Right lobe of liver (tissue), 4 donors: Measurements from ENCODE around the gene KEL.

ENCODE experiments used
- POLR2A ChIP-seq: fragments of 450-650 bp; IDR thresholded peaks from one replicate; pipeline ENCODE4 v1.6.1; 2017; ENCODE audit warnings: antibody characterized with exemption, mild to moderate bottlenecking
- TF ChIP-seq, protein P1 (sequence below), 4 donors: fragments of 200-600 bp in 3 of 4; fragments of 450-650 bp in 1 of 4; IDR thresholded peaks; one replicate each; pipeline versions ENCODE4 v1.5.1 to v1.8.0; 2016 to 2022; ENCODE audit warnings: antibody characterized with exemption in 4 of 4, mild to moderate bottlenecking in 2 of 4
- donor health status: DM: no; HTN: no; CAD: no.
- donor health status: DM: no; HTN: no; CAD: no.
- donor health status: DM: no; HTN: yes; CAD: no.

GRCh38 chr7:142940966-142941535, 21.1 kb downstream of the KEL start:
- TF ChIP-seq, protein P1, sequence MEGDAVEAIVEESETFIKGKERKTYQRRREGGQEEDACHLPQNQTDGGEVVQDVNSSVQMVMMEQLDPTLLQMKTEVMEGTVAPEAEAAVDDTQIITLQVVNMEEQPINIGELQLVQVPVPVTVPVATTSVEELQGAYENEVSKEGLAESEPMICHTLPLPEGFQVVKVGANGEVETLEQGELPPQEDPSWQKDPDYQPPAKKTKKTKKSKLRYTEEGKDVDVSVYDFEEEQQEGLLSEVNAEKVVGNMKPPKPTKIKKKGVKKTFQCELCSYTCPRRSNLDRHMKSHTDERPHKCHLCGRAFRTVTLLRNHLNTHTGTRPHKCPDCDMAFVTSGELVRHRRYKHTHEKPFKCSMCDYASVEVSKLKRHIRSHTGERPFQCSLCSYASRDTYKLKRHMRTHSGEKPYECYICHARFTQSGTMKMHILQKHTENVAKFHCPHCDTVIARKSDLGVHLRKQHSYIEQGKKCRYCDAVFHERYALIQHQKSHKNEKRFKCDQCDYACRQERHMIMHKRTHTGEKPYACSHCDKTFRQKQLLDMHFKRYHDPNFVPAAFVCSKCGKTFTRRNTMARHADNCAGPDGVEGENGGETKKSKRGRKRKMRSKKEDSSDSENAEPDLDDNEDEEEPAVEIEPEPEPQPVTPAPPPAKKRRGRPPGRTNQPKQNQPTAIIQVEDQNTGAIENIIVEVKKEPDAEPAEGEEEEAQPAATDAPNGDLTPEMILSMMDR (IDR thresholded peaks at IDR 0.05), result no peak
- TF ChIP-seq POLR2A, result no peak
